NCI-H2196 treated with DMSO at 0.1 percent for 48 hours (cell line): ENCODE results near the gene C6orf132.
"Not testable (repeated sequence)": the region's sequence is repeated elsewhere in the genome, so short reads cannot be mapped to it uniquely, and the experiment has no call there.

Experiments
- DNase-seq: peaks from one replicate; lab custom pipeline; 2025; ENCODE audit not compliant: unreplicated experiment; lab: John Stamatoyannopoulos, UW

C6orf132 gene

GRCh38 chr6:42159431-42160024 lies 17.1 kb upstream of the C6orf132 start:
- DNase-seq, result no peak

- no peak for DNase-seq
Observed at GRCh38 chr6:42158631-42159030, 16.2 kb upstream of the C6orf132 start.

GRCh38 chr6:42158011-42158410 lies 15.6 kb upstream of the C6orf132 start:
- DNase-seq, result no peak

DNA sequence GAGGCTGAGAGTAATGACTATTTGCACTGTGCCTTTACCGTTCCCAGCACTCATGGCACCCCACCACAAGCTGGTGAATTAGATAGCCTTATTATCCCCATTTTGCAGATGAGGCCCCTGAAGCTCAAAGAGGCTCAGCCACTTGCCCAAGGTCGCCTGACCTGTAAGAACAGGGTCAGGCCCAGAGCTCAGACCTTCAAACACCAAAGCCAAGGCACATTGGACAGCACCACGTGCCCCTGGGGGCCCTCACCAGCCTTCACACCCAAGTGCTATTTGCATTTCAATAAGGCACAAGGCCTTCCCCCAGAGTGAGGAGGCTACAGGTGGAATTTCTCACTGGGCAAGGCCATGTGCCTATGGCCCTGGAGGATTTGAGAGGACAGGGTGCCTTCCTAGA lies 14.2 kb upstream of the C6orf132 start:
- DNase-seq, result no peak

GRCh38 chr6:42155293-42155692 lies 12.9 kb upstream of the C6orf132 start:
- DNase-seq, result no peak

GRCh38 chr6:42154461-42155209 lies 12.2 kb upstream of the C6orf132 start:
- DNase-seq, result no peak

DNA sequence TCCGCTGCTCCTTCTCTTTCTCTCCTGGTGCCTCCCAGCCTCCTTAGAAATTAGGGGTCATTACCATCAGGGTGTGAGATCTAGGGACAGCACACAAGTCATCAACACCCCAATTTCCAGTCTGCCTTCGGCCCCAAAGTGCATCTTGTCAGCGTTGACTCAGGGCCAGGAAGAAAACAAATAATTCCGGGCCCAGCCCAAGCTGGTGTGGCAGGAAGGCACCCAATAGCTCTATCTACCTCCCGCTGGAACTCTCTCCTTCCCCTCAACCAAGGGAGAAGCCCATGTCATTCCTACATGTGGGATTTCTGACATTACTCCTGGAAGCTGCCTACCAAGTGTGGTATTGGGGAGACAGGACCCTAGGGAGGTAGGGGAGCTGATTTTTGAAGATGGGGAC lies 11.5 kb upstream of the C6orf132 start:
- no peak for DNase-seq

DNA sequence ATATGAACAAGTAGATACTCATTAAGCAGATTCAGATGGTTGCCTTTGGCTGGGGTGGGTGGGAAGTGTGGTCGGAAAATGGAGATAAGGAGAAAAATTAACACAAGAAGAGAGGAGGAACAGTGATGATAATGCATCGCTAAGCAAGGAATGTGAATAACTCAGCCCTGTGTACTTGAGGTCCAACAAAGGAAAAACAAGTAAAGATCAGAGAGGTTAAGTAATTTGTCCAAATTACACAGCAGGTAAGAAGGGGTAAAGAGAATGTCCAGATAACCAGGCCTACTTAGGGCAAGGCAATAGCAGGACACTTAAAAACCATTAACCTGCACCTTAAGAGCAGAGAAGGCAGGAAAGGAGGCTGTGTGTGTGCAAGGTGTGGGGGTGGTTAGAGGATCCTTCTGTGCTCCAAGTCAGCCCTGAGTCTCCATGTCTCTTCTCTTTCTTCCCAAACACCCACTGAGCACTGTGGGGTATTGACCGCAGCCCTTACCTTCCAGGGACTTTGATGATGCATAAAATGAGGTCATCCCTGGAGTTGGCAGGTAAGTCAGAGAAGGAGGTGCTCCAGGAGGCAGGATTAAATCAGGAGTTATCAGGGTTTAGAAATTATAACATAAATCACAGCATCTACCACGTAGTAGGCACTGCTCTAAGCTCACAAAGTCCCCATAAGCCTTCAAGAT lies 10.3 kb upstream of the C6orf132 start:
- not testable (repeated sequence) for DNase-seq

GRCh38 chr6:42152024-42152423 lies 9.6 kb upstream of the C6orf132 start:
- DNase-seq, result no peak

GRCh38 chr6:42150254-42150653 lies 7.8 kb upstream of the C6orf132 start:
- no peak for DNase-seq

DNA sequence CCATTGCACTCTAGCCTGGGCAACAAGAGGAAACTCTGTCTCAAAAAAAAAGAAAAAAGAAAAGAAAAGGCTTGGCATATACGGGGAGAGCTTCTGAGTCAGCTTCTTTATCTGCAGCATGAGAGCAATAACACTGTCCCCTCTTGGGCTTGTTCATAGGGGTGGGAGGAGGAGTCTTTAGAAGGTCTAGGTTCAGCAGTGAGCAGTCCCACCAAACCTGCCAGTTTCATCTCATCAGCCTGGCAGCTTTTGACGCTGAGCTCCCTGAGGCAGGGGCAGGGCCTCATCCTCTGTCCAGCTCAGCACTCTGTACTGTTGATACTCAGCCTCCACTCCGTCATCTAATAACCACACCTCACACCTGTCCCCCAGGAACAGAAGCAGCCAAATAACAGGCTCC lies 5.6 kb upstream of the C6orf132 start:
- no peak for DNase-seq

GRCh38 chr6:42147138-42147562 lies 4.7 kb upstream of the C6orf132 start:
- no peak for DNase-seq

DNA sequence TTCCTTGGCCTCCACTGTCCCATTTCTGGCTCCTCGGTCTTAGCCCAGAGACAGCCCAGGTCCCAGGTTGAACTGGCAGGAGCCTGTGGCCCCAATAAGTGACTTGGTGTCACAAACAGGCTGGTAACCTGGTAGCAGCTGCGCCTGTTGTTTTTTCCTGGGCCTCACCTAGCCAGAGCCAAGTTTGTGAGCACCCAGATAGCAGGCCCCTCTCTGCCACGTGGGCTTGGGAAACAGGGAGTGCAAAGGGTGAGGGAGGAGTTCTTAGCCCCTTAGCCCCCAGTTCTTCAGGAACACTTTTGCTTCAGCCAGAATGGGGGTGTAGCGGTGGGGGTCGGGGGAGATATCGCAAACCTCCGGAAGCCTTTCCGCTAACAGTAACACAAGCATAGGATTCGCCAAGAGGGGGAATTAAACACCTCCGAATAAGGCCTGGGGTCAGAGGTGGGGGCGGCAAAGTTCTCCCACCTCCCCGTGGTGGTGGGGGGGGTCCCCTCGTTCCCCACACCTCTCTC lies 760 bp downstream of the C6orf132 start:
- no peak for DNase-seq

DNA sequence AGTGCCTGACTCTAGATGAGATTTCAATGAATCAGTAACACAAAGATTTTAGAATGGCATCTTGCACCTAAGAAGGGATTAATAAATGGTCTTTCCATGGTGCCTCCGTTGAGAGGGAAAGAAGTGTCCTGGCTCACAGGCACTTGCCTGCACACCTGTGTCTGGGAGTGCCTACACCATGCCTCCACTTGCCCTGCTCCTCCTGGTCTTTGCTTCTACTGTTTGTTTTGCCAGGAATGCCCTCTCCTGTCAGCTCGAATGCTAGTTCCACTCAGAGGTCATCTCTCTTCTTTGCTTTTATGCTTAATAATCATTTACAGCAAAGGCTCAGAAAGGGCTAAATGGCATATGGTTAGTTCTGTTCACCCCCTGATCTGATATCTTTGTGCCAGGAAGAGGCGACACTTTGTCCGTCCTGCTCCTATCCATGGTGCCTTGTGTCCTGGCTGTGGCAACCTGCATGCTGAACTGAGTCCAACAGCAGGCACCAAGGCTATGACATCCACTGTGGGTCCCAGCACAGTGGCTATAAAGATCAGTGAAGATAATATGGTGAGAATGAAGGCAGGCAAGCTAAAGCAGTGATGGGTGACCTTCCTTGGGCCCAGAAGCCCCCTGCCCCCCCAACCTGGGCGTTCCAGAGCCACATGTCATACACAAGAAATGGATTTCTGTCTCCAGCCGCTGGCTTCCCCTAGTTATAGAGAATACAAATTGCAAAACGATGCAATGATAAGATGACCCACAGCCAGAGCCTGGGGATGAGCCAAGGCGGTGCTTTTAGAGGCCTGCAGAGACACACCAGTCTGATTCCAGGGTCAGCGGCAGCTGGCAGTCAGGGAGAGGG lies 1.4 kb downstream of the C6orf132 start:
- no peak for DNase-seq

GRCh38 chr6:42140032-42140431 lies 2.4 kb downstream of the C6orf132 start:
- no peak for DNase-seq

DNA sequence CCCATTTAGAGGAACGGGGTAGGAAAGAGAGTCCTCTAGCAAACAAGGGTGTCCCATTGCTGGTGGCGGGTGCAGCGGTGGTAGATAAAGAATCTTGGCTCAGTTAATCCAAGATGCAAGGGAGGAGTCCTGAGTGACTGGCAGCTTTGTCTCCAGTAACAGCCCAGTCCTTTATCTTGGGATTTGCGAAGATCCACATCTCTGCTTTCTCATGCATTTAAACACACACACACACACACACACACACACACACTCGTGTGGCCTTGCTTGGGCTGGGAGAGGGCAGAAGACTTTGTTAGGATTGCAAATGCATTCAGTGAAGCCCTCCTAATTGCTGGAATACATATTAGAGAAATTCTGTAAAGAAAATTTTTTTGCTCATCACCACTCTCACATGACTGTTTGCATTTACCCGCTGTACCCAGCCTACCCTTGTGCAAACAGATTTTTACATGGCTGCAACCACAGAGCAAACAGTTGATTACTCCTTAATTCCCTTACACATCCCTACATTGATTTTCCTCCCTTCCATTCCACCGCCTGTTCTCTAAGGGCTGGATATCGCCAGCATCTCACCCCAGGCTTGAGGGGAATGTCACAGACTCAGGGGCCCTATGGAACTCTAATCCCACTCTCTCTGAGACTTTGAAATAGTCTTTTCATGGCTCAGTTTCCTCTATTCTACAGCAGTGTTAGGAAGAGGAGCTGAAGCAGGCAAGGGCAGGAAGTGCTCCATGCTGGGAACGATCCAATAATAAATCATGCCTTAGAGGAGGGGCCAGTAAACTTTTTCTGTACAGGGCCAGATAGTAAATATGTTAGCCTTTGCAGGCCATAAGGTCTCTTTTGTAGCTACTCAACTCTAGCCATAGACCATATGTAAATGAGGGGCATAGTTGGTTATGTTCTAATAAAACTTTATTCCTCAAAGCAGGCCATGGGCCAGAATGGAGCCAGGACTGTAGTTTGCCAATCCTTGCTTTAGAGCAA lies 3.5 kb downstream of the C6orf132 start:
- no peak for DNase-seq

DNA sequence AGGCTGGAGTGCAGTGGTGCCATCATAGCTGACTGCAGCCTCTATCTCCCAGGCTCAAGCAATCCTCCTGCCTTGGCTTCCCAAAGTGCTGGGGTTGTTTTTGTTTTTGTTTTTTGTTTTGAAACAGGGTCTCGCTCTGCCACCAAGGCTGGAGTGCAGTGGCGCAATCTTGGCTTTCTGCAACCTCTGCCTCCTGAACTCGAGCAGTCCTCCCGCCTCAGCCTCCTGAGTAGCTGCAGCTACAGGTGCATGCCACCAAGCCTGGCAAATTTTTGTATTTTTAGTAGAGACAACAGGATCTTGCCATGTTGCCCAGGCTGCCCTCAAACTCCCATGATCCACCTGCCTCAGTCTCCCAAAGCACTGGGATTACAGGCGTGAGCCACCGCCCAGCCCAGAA lies 4.2 kb downstream of the C6orf132 start:
- no peak for DNase-seq

- no peak for DNase-seq
Observed at GRCh38 chr6:42137194-42137753, 5.1 kb downstream of the C6orf132 start.

DNA sequence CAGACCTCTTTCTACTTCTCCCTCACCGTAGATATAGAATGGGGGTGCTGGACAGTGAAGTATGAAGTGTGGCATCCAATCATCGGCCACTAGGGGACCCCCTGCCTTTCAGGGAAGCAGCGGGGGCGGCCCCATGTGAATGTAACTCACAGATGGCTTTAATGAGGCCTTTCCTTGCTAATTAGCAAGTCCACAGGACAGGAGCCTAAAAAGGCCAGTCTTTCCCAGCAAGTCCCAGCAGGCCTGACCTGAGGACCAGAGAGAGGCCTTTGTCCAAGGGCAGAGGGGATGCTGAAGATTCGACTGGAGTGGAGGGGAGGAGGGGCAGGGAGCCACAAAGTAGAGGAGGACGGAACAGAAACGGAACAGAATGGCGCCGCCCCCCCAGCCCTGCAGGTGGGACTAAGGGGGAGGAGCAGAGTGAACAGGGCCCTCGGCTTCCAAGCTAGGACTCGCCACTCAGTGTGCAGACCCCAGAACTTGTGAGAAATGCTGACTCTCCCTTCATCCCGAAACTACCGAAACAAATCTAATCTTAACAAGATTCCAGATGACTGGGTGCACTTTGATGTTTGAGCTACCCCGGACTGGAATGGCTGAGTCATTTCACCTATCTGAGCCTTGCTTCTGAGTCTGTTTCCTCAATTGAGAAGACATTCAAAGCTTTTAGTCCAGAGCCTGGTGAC lies 5.8 kb downstream of the C6orf132 start:
- DNase-seq, result no peak
